Stomach smooth muscle (tissue), 2 donors: ENCODE measurements around the gene LZTR1.

ENCODE experiments used
- H3K27ac ChIP-seq: one replicate; pipeline ENCODE4 v1.7.0; 2013; ENCODE audit warnings: mild to moderate bottlenecking, low read length, inconsistent platforms
- H3K27me3 ChIP-seq, 2 donors: one replicate each; pipeline ENCODE4 v1.7.0; 2013; ENCODE audit warnings: low read length in 2 of 2; ENCODE audit not compliant: insufficient read depth in 2 of 2, control insufficient read depth in 1 of 2
- H3K36me3 ChIP-seq, 2 donors: one replicate each; pipeline ENCODE4 v1.7.0; 2013; ENCODE audit warnings: low read length in 2 of 2; ENCODE audit not compliant: control insufficient read depth in 2 of 2, insufficient read depth in 2 of 2
- H3K4me1 ChIP-seq: one replicate; pipeline ENCODE4 v1.7.0; 2013; ENCODE audit warnings: low read length; ENCODE audit not compliant: control insufficient read depth, insufficient read depth
- H3K4me3 ChIP-seq, 2 donors: one replicate each; pipeline ENCODE4 v1.7.0; 2013; ENCODE audit warnings: low read length in 2 of 2
- H3K9ac ChIP-seq, 2 donors: one replicate each; pipeline ENCODE4 v1.7.0; 2013; ENCODE audit warnings: low read length in 2 of 2, mild to moderate bottlenecking in 1 of 2
- H3K9me3 ChIP-seq, 2 donors: one replicate each; pipeline ENCODE4 v1.7.0; 2013; ENCODE audit warnings: low read length in 2 of 2; ENCODE audit not compliant: control insufficient read depth in 2 of 2
- donor health status: healthy.
- donor health status: Pancreatic carcinoma.

Gene LZTR1

GRCh38 chr22:20994128-20994901, 12.2 kb downstream of the LZTR1 start:
- Histone ChIP-seq H3K36me3 (peaks cover 18 to 43% of the 10 kb centered on the region in 2 donors), H3K27me3 (no peaks in the 10 kb centered on the region), H3K4me1 (peaks cover 3% of the 10 kb centered on the region), H3K9me3 (no peaks in the 10 kb centered on the region), H3K27ac (no peak overlapping the region), H3K9ac (no peak overlapping the region), H3K4me3 (no peak overlapping the region)

DNA sequence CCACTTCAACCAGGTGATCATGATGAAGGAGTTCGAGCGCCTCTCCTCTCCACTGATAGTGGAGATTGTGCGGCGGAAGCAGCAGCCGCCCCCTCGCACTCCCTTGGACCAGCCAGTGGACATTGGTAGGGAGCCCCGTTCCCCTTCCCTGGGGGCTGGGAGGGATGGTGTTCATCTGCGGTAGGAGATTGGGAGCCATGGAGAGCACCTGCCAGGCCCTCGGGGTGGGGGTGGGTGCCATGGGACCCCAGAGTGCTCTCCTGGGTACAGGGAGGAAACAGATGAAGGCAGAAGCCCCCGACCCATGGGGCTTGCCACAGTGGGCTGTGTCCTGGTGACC, 12.8 kb downstream of the LZTR1 start:
- Histone ChIP-seq H3K27ac (no peak overlapping the region), H3K9me3 (no peaks in the 10 kb centered on the region), H3K4me1 (peaks cover 8% of the 10 kb centered on the region), H3K4me3 (no peak overlapping the region), H3K27me3 (no peaks in the 10 kb centered on the region), H3K36me3 (peaks cover 18 to 46% of the 10 kb centered on the region in 2 donors), H3K9ac (no peak overlapping the region)

GRCh38 chr22:20995329-20996030, 13.4 kb downstream of the LZTR1 start:
- Histone ChIP-seq H3K4me3 (no peak overlapping the region), H3K9me3 (no peaks in the 10 kb centered on the region), H3K36me3 (peaks cover 18 to 43% of the 10 kb centered on the region in 2 donors), H3K4me1 (peaks cover 14% of the 10 kb centered on the region), H3K9ac (no peak overlapping the region), H3K27me3 (no peaks in the 10 kb centered on the region), H3K27ac (no peak overlapping the region)

DNA sequence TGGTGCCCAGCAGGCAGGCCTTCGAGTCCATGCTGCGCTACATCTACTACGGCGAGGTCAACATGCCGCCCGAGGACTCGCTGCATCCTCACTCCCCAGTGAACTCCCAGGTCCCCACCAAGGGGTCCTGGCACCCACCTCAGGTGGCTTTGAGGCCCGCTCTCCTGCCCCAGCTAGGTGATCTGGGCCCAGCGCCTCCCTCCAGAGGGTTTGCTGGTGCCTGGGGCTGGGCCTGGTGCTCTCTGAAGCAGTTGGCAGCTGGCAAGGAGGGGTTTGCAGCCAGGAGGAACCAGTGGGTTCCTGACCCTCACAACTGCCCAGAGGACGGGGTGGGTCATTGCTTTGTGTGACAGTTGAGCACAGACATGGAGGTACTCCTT, 13.9 kb downstream of the LZTR1 start:
- Histone ChIP-seq H3K9ac (no peak overlapping the region), H3K27me3 (no peaks in the 10 kb centered on the region), H3K4me1 (peaks cover 19% of the 10 kb centered on the region), H3K9me3 (no peaks in the 10 kb centered on the region), H3K27ac (no peak overlapping the region), H3K36me3 (peaks cover 18 to 42% of the 10 kb centered on the region in 2 donors), H3K4me3 (no peak overlapping the region)

GRCh38 chr22:20996598-20997535, 14.8 kb downstream of the LZTR1 start:
- no peak overlapping the region for H3K9ac ChIP-seq
- peaks cover 13 to 37% of the 10 kb centered on the region in 2 donors for H3K36me3 ChIP-seq
- no peak overlapping the region for H3K27ac ChIP-seq
- no peaks in the 10 kb centered on the region for H3K9me3 ChIP-seq
- H3K27me3 ChIP-seq = no peaks in the 10 kb centered on the region
- no peak overlapping the region for H3K4me3 ChIP-seq
- peaks cover 25% of the 10 kb centered on the region for H3K4me1 ChIP-seq

DNA sequence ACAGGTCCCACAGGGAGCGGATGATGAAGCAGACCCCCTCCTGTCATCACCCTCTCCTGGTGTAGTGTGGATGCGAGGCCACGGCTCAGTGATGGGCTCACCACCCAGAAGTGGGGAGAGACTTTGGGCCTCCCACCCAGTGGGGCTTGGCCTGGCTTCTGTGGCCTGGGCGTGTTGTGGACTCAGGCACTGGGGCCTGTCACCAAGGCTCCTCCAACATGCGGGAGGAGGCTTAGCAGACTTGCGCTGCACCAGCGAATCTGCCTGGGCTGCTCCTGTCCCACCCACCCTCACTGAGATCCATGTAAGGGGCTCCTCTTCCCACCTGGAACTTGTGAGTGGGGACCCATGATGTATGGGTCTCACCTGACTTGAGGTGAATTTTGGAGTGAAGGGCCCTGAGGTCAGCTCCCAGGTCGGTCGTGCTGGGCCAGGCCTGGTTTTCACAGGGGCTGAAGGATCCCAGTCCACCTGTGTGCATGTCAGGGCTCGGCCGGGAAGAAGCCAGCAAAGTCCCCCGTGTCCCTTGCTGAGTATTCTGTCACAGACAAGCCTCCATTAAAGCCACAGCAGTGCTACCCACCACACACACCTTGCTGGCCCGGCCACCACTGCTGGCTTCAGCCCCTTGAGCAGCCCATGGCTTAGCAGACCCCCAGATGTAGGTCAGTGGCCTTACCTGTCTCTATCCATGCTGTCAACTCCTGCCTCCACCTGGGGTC, 15.6 kb downstream of the LZTR1 start:
- Histone ChIP-seq H3K4me1 (peaks cover 25% of the 10 kb centered on the region), H3K9ac (no peak overlapping the region), H3K27me3 (no peaks in the 10 kb centered on the region), H3K9me3 (no peaks in the 10 kb centered on the region), H3K36me3 (peaks cover 10 to 29% of the 10 kb centered on the region in 2 donors), H3K27ac (no peak overlapping the region), H3K4me3 (no peak overlapping the region)

- Histone ChIP-seq H3K4me3 (no peak overlapping the region), H3K36me3 (peaks cover 10 to 23% of the 10 kb centered on the region in 2 donors), H3K9me3 (no peaks in the 10 kb centered on the region), H3K9ac (no peak overlapping the region), H3K27me3 (no peaks in the 10 kb centered on the region), H3K27ac (no peak overlapping the region), H3K4me1 (peaks cover 34% of the 10 kb centered on the region)
Measured at GRCh38 chr22:20998411-20999336, 16.6 kb downstream of the LZTR1 start.

DNA sequence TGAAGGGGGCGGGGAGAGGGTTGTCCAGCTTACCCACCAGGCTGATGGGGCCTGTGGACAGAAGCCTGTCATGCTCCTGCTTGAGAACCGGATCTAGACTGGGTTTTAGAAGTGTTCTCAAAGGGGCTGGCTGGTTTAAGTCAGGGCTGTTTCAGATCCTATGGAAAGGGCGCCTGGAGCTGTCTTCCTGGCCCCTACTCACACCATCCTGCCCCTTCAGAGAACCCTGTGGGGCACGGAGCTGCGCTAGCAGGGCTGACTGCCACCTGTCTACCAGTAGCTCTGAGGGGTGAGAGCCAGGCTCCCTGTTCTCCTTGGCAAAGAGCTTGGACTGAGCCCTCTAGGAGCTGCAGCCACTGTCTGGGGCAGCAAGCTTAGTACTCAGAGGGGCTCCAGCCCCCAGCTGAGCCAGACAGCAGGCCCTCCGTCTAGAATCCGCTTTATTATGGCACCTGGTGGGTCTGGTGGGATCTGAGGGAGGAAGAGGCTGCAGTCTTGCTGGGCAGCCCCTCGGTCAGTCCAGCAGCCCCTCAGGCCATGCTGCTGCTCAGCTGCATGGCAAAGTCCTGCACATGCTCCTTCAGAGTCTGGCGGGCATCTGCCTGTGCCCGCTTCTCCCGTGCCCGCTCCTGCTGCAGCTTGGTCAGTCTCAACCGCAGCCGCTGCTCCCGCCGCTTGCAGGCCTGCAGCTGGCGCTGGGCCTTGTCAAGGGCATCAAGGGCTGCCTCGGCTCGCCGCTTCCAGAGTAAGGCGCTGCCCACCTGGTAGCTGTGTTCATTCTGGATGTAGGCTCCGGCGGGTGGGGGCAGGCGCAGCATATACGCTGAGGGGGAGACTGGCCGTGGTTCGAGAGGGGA, 17.5 kb downstream of the LZTR1 start:
- Histone ChIP-seq H3K4me1 (peaks cover 36% of the 10 kb centered on the region), H3K27ac (peak overlapping the region; percentile 96), H3K9me3 (no peaks in the 10 kb centered on the region), H3K4me3 (peak overlapping the region in 1 of 2 donors; percentile 90), H3K9ac (peak overlapping the region in 1 of 2 donors; percentile 85), H3K36me3 (peaks cover 10 to 21% of the 10 kb centered on the region in 2 donors), H3K27me3 (no peaks in the 10 kb centered on the region)
